Left colon (tissue), 2 donors: ENCODE data around the gene GRB14. TPM values are rescaled to one million over a fixed set of nuclear protein-coding genes. Genes with fewer than 3 reads are reported as not detected.
"Not testable (repeated sequence)": the region's sequence is repeated elsewhere in the genome, so short reads cannot be mapped to it uniquely, and the experiment has no call there.

ENCODE experiments used
- ATAC-seq: fragments of 200-7000 bp; cut with Tn5 transposase; one replicate; pipeline ENCODE4 v1.9.1; 2020; ENCODE audit warnings: mild to moderate bottlenecking, moderate library complexity
- DNase-seq, 2 donors: peaks; one replicate each; pipeline ENCODE4 v3.0.0-alpha.2; 2020
- intact Hi-C, 2 donors: fragments of 100-400 bp; cut with DNase I in 1 of 2; cut with micrococcal nuclease in 1 of 2; formaldehyde crosslinking; loops; one replicate each; pipeline versions ENCODE4 v1.11.2 to v1.14.0; 2022; cut with DNase I, micrococcal nuclease
- total RNA-seq, 2 donors: library from RNA; stranded (reverse); fragmentation: NEBNext Ultra II Directional; extraction: Animal tissue kit (Norgen Biotek cat#: 25700); gene quantifications; one replicate each; pipeline ENCODE4 v1.2.1, GENCODE V29; 2021
- donor health status: DM: no; HTN: no; CAD: no.
- donor health status: DM: yes; HTN: yes; CAD: no.

The GRB14 gene
- total RNA-seq, 2 donors from 2014 or later: 1.2 to 1.6 TPM

DNA sequence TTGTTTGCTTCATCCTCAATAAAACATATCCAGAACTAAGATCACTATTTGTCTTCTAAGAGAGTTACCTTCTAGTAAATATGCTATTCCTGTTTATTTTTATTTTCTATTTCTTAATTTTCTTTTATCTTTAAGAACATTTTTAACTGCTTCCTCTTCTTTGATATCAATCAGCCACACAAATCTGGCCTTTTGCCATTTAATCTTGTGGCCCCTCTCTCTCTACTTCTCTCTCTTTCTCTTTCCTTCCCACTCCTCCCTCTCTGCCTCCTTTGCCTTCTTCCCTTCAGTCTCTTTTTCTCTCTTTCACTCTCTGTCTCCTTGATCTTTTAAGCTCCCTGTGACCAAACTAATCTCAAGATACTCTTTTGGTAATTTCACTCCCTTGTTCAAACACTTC lies 108.4 kb downstream of the GRB14 start:
- intact Hi-C loops: no loop called here
- DNase-seq (no peak), ATAC-seq (no peak)

GRCh38 chr2:164511738-164512137 lies 109.5 kb downstream of the GRB14 start:
- intact Hi-C loops: no loop called here
- no peak for DNase-seq
- no peak for ATAC-seq

- no peak for DNase-seq
- ATAC-seq: no peak
- intact Hi-C loops: no loop called here
Measured at GRCh38 chr2:164510895-164511294, 110.4 kb downstream of the GRB14 start.

DNA sequence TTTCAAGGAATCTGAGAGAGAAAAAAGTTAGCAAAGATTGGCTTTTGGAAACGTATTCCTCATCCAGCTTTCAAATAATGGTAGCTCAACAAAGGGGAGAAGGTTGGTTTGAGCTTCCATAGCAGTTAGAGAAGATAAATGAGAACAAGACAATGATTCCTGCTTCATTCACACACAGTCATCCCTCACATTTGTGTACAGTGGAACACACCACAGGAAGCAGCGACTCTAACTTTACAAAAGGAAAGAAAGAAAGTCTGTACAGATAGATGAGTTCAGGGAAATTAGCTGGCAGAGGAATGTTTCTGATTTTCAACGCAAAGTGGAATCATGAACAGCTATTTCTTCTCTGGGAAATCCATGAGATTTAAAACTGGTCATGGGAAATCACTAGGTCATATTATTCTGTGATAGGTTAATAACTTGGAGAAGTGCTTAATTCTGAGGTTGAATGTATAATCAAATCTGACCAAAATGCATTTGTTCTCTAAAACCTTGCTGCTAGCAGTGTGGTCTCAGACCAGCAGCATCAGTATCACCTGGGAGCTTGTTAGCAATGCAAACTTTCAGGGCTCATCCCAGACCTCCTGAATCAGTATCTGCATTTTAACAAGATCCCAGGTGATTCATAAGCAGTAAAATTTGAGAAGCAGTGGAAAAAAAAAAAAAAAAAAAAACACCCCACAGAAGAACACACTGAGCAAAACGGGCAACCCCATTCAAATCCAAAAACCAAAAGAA lies 112.0 kb downstream of the GRB14 start:
- no peak for DNase-seq
- intact Hi-C loops: no loop called here
- ATAC-seq: no peak

GRCh38 chr2:164504253-164504652 lies 117.0 kb downstream of the GRB14 start:
- intact Hi-C loops: no loop called here
- ATAC-seq (no peak), DNase-seq (no peak)

DNA sequence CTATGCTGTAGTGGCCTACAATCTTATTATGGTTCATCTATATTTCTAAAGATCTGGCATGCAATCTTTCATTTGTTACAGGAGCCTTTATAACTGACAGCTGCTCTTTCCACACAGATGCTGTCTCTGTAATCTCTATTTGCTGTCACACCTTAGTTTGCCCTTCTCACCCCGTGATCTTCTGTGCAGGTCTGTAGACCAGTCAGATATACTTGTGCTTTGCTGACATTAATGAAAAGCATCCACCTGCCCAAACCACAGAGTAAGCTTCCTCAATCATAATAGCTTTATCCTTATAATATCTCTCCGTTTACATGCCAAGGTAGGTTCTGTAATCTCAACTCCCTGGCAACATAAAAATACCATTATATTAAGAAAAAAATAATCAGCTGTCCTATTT lies 122.4 kb downstream of the GRB14 start:
- intact Hi-C loops: no loop called here
- ATAC-seq (peak; percentile 94), DNase-seq (peak in 1 of 2 donors; percentile 11)

GRCh38 chr2:164496881-164497280 lies 124.4 kb downstream of the GRB14 start:
- intact Hi-C loops: no loop called here
- DNase-seq (no peak), ATAC-seq (no peak)

DNA sequence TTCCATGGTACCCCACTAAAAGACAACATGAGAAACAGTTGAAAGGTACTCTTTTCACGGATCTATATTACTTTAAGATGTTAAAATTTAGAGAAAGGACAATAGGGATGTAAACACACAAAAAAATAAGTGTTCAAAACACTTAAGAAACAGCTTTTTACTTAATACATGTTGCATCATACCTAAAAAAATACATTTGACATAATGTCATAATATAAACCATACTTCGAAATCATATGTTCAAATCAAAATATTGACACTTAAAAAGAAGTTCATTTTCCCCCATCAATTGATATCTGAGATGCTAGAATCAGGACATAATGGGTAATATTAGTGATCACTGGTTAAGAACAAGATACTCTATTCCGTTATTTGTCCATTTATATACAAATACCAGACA lies 124.9 kb downstream of the GRB14 start:
- intact Hi-C loops: no loop called here
- DNase-seq (no peak), ATAC-seq (no peak)

DNA sequence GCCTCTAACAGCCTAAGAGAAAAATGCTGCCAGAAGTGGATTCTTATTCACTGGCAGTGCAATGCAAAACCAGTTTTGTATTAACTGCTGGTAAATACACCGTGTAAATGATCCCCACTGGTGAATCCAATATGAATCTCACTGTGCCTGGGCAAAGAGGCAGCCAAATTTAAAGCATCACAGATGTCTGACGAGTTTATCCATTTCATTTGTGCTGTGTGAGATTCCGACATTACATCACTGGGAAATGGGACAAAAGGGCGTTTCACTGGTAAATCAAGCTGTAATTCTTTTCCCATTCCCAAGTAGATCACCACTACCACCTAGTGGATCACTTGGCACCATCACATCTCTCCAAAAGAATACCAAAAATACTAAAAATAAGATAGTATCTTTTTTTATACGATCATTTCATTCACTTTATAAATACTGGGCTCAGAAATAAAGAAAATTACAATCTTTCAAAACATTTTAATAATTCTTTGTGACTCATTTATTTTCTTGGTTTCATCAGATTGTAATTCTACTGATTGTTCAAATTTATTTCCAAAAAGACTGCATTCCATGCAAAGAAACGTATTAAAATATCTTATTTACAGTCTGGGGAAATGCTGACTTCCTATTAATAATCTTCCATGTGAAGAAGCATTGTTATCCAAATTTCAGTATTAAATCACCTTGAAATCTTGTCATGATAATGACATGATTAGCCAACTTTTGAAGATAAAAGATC lies 125.6 kb downstream of the GRB14 start:
- peak; percentile 53 for ATAC-seq
- DNase-seq: no peak
- intact Hi-C loops: no loop called here

GRCh38 chr2:164485541-164485940 lies 135.7 kb downstream of the GRB14 start:
- no peak for DNase-seq
- ATAC-seq: no peak
- intact Hi-C loops: no loop called here

- intact Hi-C loops: no loop called here
- DNase-seq (no peak), ATAC-seq (no peak)
Measured at GRCh38 chr2:164479460-164479859, 141.8 kb downstream of the GRB14 start.

GRCh38 chr2:164478205-164478604 lies 143.1 kb downstream of the GRB14 start:
- DNase-seq (no peak), ATAC-seq (no peak)
- intact Hi-C loops: no loop called here

- intact Hi-C loops: no loop called here
- ATAC-seq (no peak), DNase-seq (no peak)
Measured at GRCh38 chr2:164474873-164475272, 146.4 kb downstream of the GRB14 start.

- intact Hi-C loops: no loop called here
- DNase-seq: no peak
- ATAC-seq: no peak
Measured at GRCh38 chr2:164473021-164473420, 148.3 kb downstream of the GRB14 start.

DNA sequence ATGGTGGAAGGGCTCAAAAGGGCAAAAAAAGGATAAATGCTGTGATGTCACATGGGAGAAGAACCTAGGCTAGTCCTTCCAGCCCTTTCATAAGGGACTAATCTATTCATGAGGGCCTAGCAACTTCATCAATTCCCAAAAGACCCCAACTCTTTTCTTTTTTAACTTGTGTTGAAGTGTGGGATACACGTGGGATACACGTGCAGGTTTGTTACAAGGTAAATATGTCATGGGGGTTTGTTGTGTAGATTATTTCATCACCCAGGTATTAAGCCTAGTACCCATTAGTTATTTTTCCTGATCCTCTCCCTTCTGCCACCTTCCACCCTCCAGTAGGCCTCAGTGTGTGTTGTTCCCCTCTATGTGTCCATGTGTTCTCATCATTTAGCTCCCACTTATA lies 156.2 kb downstream of the GRB14 start:
- DNase-seq, ATAC-seq, intact Hi-C loops: not testable (repeated sequence)

DNA sequence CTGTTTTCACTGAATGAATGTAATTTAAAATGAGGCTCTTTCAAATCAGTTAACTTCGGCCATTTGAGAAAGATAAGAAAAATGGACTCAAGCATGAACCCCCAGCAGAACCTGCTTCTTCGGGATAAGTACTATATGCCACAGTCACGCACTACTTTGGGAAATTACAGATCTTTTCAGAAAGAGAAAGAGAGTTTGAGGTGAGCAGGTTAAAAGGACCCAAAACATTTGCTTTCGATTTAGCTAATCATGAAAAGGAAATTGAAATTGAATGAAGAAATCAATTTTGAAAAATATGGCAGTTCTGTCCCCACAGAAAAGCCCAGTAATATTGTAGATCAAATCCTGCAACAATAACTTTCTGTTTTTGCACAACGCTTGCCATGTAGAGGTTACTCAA lies 156.9 kb downstream of the GRB14 start:
- no peak for ATAC-seq
- intact Hi-C loops: no loop called here
- DNase-seq: no peak

DNA sequence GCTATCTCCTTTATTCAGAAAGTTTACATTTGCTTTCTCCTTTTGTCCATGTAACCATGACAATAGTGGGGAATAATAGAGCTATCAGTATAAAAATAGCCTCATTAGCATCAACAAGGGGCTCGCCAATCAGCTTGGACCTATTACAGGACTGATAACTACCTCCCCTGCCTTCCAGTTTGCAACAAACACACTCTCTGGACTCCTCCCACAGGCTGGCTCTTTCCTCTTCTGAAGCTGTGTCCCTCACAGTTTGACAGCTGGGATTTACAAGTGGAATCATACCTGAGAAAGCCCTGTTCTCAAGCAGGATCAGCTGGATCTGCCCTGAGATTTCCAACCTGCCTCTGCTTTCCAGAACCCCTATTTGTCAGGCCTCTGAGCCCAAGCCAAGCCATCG lies 162.5 kb downstream of the GRB14 start:
- no peak for DNase-seq
- intact Hi-C loops: no loop called here
- no peak for ATAC-seq

GRCh38 chr2:164457271-164457670 lies 164.0 kb downstream of the GRB14 start:
- DNase-seq: no peak
- ATAC-seq: no peak
- intact Hi-C loops: no loop called here

- no peak for ATAC-seq
- intact Hi-C loops: no loop called here
- DNase-seq: no peak
Measured at GRCh38 chr2:164456619-164457018, 164.7 kb downstream of the GRB14 start.

DNA sequence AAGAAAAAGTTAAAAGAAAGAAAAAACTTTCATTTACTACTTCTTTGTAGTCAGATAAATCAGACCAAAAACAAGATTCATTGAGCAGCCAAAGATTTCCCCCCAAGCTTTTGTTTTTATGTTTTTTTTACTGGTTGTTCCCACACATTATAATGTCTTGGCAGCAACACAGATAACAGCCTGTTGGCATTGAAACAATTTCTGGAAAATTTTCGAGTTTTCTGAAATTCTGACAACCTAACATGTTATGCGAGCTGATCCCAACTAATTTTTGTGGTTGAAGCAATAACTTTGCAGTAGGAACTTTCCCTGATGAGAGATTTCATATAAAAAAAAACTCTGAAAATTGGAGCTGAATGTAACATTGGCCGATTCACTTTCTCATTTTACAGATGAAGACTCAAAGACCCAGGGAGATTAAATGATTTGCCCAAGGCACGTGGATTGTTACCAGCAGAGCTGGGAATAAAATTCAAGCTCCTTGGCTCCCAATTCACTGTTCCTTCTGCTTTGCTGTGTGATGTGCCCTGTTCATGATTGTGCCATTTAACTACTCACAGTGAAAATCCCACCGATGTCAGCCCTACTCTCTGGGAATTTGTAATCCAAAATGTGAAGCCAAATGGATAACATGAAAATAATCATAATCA lies 167.5 kb downstream of the GRB14 start:
- no peak for ATAC-seq
- DNase-seq: no peak
- intact Hi-C loops: no loop called here
